ENCODE data around the gene NT5C. TPM values are rescaled to one million over a fixed set of nuclear protein-coding genes. Genes with fewer than 3 reads are reported as not detected.
"Not testable (repeated sequence)": the region's sequence is repeated elsewhere in the genome, so short reads cannot be mapped to it uniquely, and the experiment has no call there.

The NT5C gene
- 10 to 100 TPM; 37.9 to 55.8 (median 51.3) TPM for polyA plus RNA-seq

GRCh38 chr17:75131278-75132017 is at the start of gene NT5C:
Gene NT5C, minus strand, starts transcription at chr17:75131742. Its CDS starts 35 bp downstream, at chr17:75131707.
- 1 to 2% (median 1%) methylated on average over 61 to 82 of the region's 82 CpGs for WGBS, 3 donors
- peak within 1 kb of the TSS; percentile 25 for H3K27ac ChIP-seq (ENCODE audit: low read depth, low read length)

GRCh38 chr17:75181110-75181509 is 49.6 kb upstream of the NT5C start:
- WGBS, 3 donors: 8 to 9% (median 9%) methylated on average over 8 of the region's 8 CpGs
- no peak overlapping the region for H3K27ac ChIP-seq (ENCODE audit: low read depth, low read length)

- WGBS, 3 donors: 95 to 96% (median 96%) methylated on average over 6 of the region's 6 CpGs
- no peak overlapping the region for H3K27ac ChIP-seq (ENCODE audit: low read depth, low read length)
Observed at GRCh38 chr17:75178453-75178852, 46.9 kb upstream of the NT5C start.

- WGBS, 3 donors: 88 to 89% (median 88%) methylated on average over 5 of the region's 5 CpGs
- H3K27ac ChIP-seq (ENCODE audit: low read depth, low read length): no peak overlapping the region
Observed at GRCh38 chr17:75176625-75177024, 45.1 kb upstream of the NT5C start.

- no peak overlapping the region for H3K27ac ChIP-seq (ENCODE audit: low read depth, low read length)
- WGBS, 3 donors: 90 to 95% (median 93%) methylated on average over 11 of the region's 11 CpGs
Observed at GRCh38 chr17:75174996-75175395, 43.5 kb upstream of the NT5C start.

- 76 to 88% (median 87%) methylated on average over 4 of the region's 4 CpGs for WGBS, 3 donors
- no peak overlapping the region for H3K27ac ChIP-seq (ENCODE audit: low read depth, low read length)
Observed at GRCh38 chr17:75173526-75173925, 42.0 kb upstream of the NT5C start.

- WGBS, 3 donors: 71 to 91% (median 90%) methylated on average over 4 of the region's 4 CpGs
- no peak overlapping the region for H3K27ac ChIP-seq (ENCODE audit: low read depth, low read length)
Observed at GRCh38 chr17:75168998-75169397, 37.5 kb upstream of the NT5C start.

- 95 to 97% (median 97%) methylated on average over 15 of the region's 15 CpGs for WGBS, 3 donors
- H3K27ac ChIP-seq (ENCODE audit: low read depth, low read length): not testable (repeated sequence)
Observed at GRCh38 chr17:75164606-75165005, 33.1 kb upstream of the NT5C start.

GRCh38 chr17:75163074-75163473 is 31.5 kb upstream of the NT5C start:
- WGBS, 3 donors: 86 to 91% (median 90%) methylated on average over 5 of the region's 5 CpGs
- H3K27ac ChIP-seq (ENCODE audit: low read depth, low read length): no peak overlapping the region

GRCh38 chr17:75160211-75160610 is 28.7 kb upstream of the NT5C start:
- no peak overlapping the region for H3K27ac ChIP-seq (ENCODE audit: low read depth, low read length)
- 86 to 95% (median 94%) methylated on average over 5 of the region's 5 CpGs for WGBS, 3 donors

GRCh38 chr17:75159196-75160031 is 27.9 kb upstream of the NT5C start:
- WGBS, 3 donors: 92 to 95% (median 94%) methylated on average over 4 of the region's 4 CpGs
- H3K27ac ChIP-seq (ENCODE audit: low read depth, low read length): no peak overlapping the region

- 88 to 94% (median 93%) methylated on average over 8 of the region's 8 CpGs for WGBS, 3 donors
- not testable (repeated sequence) for H3K27ac ChIP-seq (ENCODE audit: low read depth, low read length)
Observed at GRCh38 chr17:75158480-75158879, 26.9 kb upstream of the NT5C start.

GRCh38 chr17:75155191-75155601 is 23.7 kb upstream of the NT5C start:
- no peak overlapping the region for H3K27ac ChIP-seq (ENCODE audit: low read depth, low read length)
- WGBS, 3 donors: 81 to 96% (median 95%) methylated on average over 3 of the region's 3 CpGs

GRCh38 chr17:75154195-75155106 is 22.9 kb upstream of the NT5C start, which contains the start of gene JPT1:
Gene JPT1, minus strand, starts transcription at chr17:75154512. Its CDS starts 115 bp downstream, at chr17:75154397.
- no peak within 1 kb of the TSS for H3K27ac ChIP-seq (ENCODE audit: low read depth, low read length)
- 2% methylated on average over 52 to 67 of the region's 67 CpGs for WGBS, 3 donors

- 0 to 1% (median 0%) methylated on average over 35 of the region's 35 CpGs for WGBS, 3 donors
- H3K27ac ChIP-seq (ENCODE audit: low read depth, low read length): no peak overlapping the region
Observed at GRCh38 chr17:75153780-75154194, 22.2 kb upstream of the NT5C start.

- no peak overlapping the region for H3K27ac ChIP-seq (ENCODE audit: low read depth, low read length)
- 6 to 12% (median 7%) methylated on average over 27 to 28 of the region's 28 CpGs for WGBS, 3 donors
Observed at GRCh38 chr17:75152922-75153779, 21.6 kb upstream of the NT5C start.

GRCh38 chr17:75152523-75152921 is 21.0 kb upstream of the NT5C start:
- H3K27ac ChIP-seq (ENCODE audit: low read depth, low read length): no peak overlapping the region
- WGBS, 3 donors: 89 to 92% (median 90%) methylated on average over 6 of the region's 6 CpGs

- H3K27ac ChIP-seq (ENCODE audit: low read depth, low read length): no peak overlapping the region
- WGBS, 3 donors: 90 to 96% (median 93%) methylated on average over 6 of the region's 6 CpGs
Observed at GRCh38 chr17:75151930-75152329, 20.4 kb upstream of the NT5C start.

Measured in adipose tissue (tissue), 3 donors.